Inferior parietal cortex (tissue), 1 donor: ENCODE results near the gene YPEL5.

Experiments
- DNase-seq: peaks from one replicate; pipeline ENCODE4 v3.0.0-alpha.2; 2016; ENCODE audit errors: extremely low spot score

Gene YPEL5

GRCh38 chr2:30205456-30205855 lies 58.6 kb downstream of the YPEL5 start:
- DNase-seq = no peak

GRCh38 chr2:30206461-30207430 lies 59.9 kb downstream of the YPEL5 start:
- DNase-seq = no peak

- DNase-seq = peak; percentile 77
These were observed 61.6 kb downstream of the YPEL5 start for GRCh38 chr2:30208453-30208852.

GRCh38 chr2:30209227-30209626 lies 62.4 kb downstream of the YPEL5 start:
- DNase-seq = no peak
